ENCODE measurements around the gene TSPAN5.
"Not testable (repeated sequence)": the region's sequence is repeated elsewhere in the genome, so short reads cannot be mapped to it uniquely, and the experiment has no call there.

Gene TSPAN5

DNA sequence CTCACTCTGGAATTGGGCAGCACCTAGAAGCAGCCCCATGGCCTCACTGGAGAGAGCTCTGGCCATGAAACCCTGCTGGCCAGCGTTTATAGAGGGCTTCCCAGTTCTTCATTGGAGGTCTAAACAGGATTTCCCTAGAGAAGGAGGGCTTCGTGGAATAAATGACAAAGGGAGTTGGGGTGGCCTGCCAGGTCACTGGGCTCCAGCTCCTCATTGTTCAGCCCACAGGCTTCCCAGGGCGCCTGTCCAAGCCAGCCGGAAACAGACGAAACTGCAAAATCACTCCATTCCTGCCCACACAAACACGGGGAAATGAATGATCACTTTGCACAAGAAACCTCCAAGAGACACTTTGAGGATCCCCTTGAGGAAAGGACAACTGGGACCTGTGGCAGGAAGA, 189.7 kb downstream of the TSPAN5 start:
- no peak for DNase-seq (ENCODE audit: low read depth in 3 of 3, low spot score in 1 of 3)

DNA sequence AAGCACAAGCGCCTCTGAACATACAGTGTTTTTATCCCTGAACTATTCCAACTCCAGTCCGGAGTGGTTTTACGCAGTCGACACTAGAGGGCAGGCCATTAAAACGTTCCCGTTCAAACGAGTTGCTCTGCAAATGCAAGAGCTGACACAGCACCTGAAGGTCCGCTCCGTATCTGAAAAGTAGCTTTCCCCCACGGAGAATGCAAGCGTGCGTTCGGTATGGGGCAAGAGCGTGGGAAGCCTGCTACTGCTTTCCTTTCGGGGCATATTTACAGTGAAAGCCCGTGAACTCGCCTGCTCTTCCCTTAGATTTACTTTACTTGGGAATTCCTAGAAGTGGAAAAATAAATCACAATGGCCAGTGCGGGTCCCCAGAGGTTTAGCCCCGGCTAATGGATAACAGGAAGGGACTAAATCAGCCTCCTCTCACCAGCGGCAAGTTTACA, 190.8 kb downstream of the TSPAN5 start:
- peak; percentile 24 to 34 (median 32) for DNase-seq (ENCODE audit: low read depth in 3 of 3, low spot score in 1 of 3)

DNA sequence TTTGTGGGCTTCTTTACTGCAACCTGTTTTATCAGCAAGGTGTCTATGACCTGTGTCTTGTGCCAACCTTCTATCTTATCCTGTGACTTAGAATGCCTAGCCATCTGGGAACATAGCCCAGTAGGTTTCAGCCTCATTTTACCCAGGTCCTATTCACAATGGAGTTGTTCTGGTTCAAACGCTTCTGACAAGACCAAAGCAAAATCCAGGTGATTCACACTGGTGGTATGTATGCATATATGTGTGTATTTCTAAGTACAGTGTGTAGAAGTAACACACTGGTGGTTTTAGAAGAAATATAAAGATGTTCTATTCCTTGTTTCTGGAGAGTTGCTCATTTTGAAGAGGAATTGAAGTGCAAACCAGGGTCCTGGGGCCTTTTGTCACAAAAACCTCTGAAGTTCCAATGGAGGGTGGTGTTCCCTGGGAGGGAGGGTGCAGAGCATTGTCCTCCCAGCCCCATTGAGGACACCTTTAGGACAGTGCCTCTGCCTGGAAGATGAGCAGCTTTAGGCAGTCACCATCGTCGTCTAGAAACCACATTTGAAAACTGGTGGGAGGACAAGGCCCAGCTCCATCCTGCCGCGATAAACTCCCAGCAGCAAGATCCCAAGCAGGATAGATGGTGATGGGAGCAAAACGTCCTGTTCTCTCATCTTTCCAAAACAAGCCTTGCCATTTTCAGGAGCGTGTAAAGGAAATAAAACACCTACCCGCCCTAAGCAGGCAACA, 191.4 kb downstream of the TSPAN5 start:
- DNase-seq (ENCODE audit: low read depth in 3 of 3, low spot score in 1 of 3): no peak

DNA sequence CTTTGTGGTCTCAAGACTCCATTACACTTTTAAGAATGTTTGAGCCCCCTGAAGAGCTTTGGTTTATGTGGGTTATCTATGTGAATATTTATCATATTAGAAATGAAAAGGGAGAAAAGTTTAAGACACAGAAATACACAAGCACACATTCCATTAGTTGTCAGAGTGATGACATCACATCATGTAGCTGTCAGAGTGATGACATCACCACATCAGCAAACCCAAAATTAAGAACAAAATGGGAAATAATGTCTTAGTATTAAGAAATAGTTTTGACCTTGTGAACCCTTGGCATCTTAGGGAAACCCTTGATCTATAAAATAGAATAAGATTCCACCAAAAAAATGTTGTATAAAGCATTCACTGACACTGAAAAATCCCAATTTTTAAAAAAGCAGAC, 195.9 kb downstream of the TSPAN5 start:
- DNase-seq (ENCODE audit: low read depth in 3 of 3, low spot score in 1 of 3): no peak

DNA sequence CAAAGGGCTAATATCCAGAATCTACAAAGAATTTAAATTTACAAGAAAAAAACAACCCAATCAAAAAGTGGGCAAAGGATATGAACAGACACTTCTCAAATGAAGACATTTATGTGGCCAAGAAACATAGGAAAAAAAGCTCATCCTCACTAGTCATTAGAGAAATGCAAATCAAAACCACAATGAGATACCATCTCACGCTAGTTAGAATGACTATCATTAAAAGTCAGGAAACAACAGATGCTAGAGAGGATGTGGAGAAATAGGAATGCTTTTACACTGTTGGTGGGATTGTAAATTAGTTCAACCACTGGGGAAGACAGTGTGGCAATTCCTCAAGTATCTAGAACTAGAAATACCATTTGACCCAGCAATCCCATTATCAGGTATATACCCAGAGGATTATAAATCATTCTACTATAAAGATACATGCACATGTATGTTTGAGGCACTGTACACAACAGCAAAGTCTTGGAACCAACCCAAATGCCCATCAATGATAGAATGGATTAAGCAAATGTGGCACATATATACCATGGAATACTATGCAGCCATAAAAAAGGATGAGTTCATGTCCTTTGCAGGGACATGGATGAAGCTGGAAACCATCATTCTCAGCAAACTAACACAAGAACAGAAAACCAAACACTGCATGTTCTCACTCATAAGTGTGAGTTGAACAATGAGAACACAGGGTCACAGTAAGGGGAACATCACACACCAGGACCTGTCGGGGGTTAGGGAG, 197.1 kb downstream of the TSPAN5 start:
- not testable (repeated sequence) for DNase-seq (ENCODE audit: low read depth in 3 of 3, low spot score in 1 of 3)

DNA sequence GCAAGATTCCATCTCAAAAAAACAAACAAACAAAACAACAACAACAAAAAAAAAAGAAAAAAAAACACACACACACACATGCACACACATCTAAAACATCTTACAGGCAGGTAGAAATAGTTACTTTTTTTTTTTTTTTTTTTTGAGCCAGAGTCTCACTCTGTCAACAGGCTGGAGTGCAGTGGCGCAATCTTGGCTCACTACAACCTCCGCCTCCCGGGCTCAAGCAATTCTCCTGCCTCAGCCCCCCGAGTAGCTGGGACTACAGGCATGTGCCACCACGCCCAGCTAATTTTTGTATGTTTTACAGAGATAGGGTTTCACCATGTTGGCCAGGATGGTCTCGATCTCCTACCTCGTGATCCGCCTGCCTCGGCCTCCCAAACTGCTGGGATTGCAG, 201.0 kb downstream of the TSPAN5 start:
- not testable (repeated sequence) for DNase-seq (ENCODE audit: low read depth in 3 of 3, low spot score in 1 of 3)

DNA sequence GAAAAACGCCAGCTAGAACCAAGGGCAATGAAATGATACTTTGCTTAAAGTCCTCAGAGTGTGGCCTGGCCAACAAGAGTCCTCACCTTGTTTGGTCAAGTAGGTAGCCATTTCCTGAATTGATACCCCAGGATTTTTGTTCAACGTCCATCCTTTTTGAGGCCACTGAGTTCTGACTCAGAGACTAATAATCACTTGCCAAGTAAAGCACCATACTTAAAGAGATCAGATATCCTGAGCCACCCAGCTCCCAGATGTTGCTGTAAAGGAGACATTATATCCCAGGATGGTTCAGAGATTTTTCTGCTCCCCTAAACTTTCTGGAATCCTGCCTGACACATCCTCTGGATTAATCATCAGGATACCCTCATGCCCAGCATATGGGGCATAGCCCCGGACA, 206.3 kb downstream of the TSPAN5 start:
- no peak for DNase-seq (ENCODE audit: low read depth in 3 of 3, low spot score in 1 of 3)

DNA sequence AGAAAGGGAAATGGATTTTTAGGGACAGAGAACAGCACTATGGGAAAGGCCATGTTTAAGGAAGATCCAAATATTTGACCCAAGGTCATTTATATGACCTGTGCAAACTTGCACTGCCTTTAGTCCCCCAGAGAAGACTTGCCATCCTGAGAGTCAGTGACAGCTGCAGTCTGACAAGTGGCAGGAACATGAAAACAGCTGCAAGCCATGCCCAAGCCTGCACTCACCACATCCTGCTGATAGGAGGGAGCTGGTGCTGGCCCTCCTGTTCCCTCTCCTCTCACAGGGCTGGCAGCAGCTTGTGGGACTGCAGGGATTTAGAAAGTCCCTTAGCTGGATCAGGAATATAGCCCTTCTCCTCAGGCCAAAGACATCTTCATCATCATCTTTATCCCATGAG, 209.5 kb downstream of the TSPAN5 start:
- no peak for DNase-seq (ENCODE audit: low read depth in 3 of 3, low spot score in 1 of 3)

DNA sequence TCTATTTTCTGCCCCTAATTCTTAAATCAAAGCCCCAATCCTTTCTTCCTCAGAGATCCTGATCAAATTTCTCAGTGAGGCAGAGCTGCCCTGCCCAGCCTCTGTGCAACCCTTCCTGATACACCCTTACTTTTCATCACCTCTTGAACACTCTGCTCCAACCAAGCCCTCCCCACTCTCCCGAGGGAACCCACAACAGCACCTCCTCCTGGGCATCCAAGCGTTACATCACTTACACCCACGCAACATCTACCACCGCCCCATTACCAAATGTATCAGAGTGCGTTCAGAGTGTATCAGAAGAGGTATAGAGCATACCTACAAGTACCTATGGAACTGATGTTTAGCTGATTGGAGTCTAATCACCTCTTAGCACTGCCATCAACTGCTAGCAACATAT, 210.8 kb downstream of the TSPAN5 start:
- no peak for DNase-seq (ENCODE audit: low read depth in 3 of 3, low spot score in 1 of 3)

DNA sequence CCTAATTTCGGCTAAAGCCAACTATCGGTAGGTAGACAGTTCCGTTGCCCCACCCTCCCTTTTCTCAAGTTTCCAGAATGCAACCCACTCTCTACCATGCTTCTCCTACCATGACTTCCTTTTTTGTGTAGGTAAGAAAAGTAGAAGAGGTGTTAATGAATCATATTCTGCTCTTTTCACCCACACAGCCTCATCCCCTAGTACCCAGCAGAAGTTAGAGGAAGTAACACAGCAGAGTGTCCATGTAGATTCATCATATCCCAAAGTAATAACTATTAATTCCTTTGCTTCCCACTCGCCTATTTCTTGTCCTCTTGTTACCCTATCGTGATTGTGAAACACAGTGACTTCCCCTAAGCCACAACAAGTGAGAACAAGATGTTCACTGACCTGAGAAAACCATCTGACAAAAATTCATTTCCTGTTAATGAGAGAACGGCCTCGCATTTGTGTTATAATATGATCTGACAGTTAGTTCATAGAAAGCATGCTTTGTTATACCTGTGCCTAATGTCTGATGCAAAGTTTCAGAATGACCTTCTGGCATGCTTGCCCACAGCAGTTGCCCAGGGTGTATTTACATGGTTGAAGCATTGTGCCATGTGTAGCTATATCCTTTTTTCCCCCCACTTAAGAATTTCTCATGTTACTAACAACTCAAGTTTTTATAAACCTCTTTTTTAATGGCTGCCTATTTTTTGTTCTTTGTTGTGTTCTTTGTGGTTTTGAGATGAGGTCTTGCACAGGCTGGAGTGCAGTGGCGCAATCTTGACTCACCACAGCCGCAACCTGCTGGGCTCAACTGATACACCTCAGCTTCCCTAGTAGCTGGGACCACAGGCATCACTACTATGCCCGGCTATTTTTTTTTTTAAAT, 211.7 kb downstream of the TSPAN5 start:
- DNase-seq (ENCODE audit: low read depth in 3 of 3, low spot score in 1 of 3): peak in 1 of 3 donors; percentile 14

DNA sequence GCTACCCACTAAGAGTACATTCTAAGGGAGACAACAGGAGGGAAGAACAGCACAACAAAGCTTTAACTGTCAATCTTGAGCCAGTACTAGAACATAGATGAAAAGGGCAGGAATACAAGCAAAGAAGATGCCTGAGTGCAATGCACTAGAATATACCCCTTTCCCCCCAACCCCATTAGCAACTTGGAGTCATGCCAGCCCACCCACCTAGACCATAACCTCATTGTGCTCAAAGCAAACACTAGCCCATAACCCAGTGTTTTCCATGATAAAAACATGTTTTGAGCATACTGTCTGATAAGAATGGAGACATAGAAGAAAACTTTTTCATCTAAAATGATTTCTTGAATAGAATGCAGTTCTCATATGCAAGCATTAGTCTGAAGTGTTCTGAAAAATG, 214.0 kb downstream of the TSPAN5 start:
- DNase-seq (ENCODE audit: low read depth in 3 of 3, low spot score in 1 of 3): no peak

DNA sequence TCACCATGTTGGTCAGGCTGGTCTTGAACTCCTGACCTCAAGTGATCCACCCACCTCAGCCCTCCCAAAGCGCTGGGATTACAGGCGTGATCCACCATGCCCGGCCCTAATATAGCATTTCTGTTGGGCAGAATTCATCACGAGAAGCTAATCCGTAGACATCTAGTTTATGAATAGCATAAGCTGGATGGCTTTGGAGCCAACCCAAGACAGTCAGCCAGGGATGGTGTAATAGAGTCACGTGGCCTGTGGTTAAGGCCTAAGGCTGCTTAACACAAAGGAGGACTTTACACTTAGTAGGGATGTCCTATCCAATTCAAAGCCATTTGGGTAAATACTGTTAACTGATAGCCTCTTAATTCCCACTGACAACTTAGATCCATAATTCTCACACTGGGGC, 223.6 kb downstream of the TSPAN5 start:
- DNase-seq (ENCODE audit: low read depth in 3 of 3, low spot score in 1 of 3): no peak

DNA sequence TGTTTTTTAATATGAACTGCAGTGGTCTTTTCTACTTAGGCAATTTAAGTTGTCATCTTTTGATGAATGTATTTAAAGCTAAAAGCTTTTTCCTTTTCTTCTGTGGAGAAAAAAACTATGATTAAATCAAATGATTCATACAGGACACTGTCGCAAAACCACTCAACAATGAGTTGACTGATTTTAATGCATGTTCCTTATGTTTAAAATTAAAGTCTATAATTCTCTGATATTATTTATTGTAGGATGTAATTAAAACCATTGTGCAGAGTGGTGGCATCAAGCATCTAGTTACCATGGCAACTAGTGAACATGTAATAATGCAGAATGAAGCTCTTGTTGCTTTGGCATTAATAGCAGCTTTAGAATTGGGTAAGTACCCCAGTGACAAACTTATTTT, 224.7 kb downstream of the TSPAN5 start:
- no peak for DNase-seq (ENCODE audit: low read depth in 3 of 3, low spot score in 1 of 3)

DNA sequence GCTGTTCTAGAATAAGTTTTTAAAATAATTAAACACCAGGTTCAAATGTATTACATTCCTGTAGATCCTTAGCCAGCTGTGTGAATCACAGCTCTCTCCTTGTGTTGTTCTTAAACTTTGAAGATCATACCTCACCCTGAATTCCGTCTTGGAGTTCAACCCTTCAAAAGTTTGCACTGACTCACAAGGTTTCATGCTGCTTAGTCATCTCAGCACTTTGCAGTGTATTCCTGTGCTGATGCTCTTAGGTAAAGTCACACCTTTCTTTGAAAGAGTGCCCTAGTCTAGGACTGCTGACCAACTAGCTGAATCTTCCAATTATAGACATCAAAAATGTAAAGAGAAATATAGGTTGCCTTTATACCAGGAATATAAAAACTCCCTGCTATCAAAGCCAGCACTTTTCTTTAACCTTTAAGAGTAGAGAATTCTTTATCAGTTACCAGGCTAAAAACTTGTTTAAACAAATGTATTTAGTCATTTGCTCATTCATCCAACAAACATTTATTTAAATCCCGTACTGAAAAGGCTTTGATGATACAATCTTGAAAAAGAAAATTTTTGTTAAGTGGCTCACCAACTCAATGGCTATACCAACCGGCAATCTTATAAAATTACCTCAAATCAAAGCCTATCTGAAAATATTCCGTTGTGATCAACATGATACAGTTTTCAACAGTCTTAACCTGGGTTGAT, 227.6 kb downstream of the TSPAN5 start:
- no peak for DNase-seq (ENCODE audit: low read depth in 3 of 3, low spot score in 1 of 3)

DNA sequence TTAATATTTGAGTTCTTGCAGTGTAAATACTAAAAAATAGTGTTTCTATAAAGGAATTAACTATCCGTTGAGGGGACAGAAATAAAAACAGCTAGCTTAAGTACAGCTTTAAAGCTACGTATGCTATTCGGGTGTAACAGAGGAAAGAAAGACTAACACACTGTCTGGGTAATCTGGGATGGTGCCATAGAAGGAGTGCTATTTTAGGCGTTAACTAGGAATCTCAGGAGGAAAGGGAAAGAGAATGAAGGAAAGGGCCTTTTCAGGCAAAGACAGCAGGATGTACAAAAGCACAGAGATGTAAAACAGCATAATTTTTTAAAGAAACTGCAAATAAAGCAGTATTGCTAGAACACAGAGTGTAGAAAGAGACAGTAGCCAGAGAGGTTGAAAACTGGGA, 235.4 kb downstream of the TSPAN5 start:
- no peak for DNase-seq (ENCODE audit: low read depth in 3 of 3, low spot score in 1 of 3)

DNA sequence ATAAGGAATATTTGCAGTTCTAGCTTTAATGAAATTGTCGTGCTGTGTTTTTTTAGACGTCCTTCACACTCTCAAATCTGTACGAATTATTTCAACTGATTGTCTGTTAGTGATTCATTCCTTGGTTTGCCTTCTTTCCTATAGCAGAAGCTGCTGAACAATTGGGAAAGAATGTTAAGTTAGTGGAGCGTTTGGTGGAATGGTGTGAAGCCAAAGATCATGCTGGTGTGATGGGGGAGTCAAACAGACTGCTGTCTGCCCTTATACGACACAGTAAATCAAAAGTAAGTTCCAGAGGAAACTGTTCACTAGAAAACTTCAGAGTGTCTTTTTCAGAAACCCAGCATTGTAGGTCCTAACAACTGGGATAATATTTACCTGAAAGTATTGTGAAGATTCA, 237.3 kb downstream of the TSPAN5 start:
- DNase-seq (ENCODE audit: low read depth in 3 of 3, low spot score in 1 of 3): no peak

All from stimulated activated CD4-positive, alpha-beta T cell treated with anti-CD3 and anti-CD28 coated beads, TNF-alpha, amount 100 ng/mL, for 1 hour (primary cell).